Fibroblast of skin of right quadriceps (primary cell): ENCODE results near the gene RARS1.
"Not testable (repeated sequence)": the region's sequence is repeated elsewhere in the genome, so short reads cannot be mapped to it uniquely, and the experiment has no call there.

Experiments used
- DNase-seq: peaks from one replicate; pipeline ENCODE4 v3.0.0-alpha.2; 2013

Gene RARS1

DNA sequence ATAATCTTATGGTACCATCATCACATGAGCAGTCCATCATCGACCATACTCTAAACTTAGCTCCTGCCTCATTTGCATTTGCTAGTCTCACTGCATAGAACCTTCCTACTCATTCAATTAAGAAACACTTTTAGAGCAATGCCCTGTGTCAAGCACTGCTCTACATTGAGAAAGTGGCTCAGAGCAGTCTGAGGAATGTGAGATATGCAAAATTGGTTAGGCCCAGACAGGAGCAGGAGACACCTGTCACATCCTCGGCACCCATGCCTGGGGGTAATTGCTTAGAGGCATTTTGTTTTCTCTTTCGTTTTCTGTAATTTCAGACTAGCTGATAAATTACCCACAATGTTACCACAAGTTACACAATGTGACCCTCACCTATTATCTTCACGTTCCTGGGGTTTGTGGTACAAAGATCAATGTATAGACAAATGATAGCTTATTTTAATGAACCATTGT, 4.9 kb upstream of the RARS1 start:
- no peak for DNase-seq

- no peak for DNase-seq
These were observed 3.9 kb upstream of the RARS1 start for GRCh38 chr5:168482361-168482760.

GRCh38 chr5:168489059-168489458, 2.8 kb downstream of the RARS1 start:
- DNase-seq, result no peak

DNA sequence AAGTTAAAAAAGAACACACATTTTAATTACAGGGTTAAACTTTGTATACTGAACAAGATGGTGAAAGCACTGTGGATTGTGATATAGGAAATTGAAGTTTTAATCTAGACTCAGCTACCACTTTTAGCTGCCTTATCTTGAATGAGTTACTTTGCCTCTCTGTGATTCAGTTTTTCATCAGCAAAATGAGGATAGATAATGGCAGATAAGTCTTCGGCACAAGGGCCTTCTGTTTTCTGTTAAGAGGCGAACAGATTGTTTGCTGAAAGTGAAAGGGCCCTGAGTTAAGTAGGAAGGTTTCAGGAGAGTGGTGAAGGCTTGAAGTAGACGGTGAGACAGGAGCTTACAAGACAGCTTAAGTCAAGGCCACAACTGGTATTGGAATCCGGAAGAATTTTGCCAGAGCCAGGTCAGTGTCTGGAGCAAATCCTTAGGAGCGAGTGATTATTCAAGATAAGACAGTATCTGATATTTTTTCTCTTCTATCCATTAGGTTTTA, 7.8 kb downstream of the RARS1 start:
- DNase-seq, result no peak

- DNase-seq, result no peak
These were observed 16.4 kb downstream of the RARS1 start for GRCh38 chr5:168502563-168503237.

DNA sequence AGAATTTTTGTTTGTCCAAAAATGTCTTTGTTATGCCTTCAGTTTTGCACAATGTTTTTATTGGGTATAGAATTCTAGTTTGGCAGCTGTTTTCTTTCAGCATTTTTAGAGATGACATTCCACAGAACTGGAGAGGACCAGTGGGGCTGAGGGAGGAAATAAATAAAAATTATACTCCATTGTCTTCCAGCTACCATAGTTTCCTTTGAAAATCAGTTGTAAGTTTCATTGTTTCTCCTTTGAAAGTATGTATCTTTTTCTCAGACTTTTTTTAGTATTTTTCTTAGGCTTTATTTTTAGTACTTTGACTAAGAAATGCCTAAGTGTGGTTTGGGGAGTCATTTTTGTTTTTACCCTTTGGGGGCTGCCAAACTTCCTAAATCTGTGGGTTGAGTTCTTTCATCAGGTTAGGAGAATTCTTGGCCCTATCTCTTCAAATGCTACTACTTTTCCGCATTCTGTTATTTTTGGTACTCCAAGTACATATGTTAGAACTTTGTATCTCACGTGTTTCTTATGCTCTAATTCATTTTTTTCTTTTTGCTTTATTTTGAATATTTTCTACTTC, 27.7 kb downstream of the RARS1 start:
- DNase-seq, result no peak

- DNase-seq, result no peak
These were observed 39.6 kb downstream of the RARS1 start for GRCh38 chr5:168525856-168526255.

DNA sequence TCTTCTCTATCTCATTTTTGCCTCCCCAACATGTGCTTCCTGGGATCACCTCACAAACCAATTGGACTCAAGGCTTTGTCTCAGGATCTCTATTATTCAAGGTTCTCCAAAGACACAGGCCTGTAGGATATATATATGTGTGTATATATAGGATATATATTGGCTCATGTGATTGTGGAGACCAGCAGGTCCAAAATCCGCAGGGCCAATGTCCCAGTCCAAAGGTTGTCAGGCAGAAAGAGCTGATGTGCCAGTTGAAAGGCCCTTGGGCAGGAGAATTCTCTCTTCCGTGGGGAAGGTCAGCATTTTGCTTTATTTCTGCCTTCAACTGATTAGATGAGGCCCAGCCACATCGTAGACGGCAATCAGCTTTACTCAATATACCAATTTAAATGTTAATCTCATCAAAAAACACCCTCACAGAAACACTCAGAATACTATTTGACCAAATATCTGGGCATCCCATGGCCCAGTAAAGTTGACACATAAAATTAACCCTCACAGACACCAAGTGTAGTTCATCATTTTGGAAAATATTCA, 41.6 kb downstream of the RARS1 start:
- DNase-seq, result no peak

DNA sequence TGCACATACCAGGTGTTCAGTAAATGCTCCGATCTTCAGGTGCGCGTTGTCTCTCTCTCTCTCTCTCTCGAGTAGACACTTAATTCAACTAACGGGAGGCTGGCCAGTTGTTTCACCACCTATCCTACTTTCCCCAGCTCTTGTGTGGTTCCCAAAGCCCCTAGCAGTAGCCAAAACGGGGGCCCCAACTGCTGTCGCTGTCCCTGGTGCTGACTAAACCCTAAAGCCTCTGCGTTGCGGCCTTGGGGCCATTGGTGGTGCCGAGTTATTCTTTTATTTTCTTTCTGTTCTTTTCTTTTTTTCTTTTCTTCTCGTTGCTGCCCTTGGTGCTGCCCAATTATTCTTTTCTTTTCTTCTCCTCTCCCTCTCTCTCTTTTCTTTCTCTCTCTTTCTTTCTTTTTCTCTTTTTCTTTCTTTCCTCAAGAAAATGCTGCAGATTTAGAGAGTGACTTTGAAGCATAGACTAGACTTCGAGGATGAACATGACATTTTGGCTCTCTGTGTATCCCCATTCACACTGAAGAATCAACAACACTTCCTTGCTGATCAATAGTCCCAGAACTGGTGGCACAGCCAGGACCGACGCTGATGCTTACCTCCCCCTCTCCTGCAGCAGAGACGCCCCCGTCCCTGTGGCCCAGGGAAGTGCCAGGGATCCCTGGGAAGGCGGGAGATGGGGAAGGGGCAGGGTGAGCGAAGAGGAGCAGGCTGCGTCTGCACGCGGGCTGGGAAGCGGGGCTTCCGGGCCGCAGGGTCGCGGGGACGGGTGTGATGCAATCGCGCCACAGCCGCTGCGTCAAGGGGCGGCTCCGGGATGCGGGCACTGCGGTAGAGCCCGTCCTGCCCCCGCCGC, 42.5 kb downstream of the RARS1 start, which contains the start of gene FBLL1:
TSS of gene FBLL1 (plus strand) at position 785 of the 853 bp plus-strand sequence. CDS start 200 bp downstream, outside the sequence.
- DNase-seq, result peak; percentile 42

DNA sequence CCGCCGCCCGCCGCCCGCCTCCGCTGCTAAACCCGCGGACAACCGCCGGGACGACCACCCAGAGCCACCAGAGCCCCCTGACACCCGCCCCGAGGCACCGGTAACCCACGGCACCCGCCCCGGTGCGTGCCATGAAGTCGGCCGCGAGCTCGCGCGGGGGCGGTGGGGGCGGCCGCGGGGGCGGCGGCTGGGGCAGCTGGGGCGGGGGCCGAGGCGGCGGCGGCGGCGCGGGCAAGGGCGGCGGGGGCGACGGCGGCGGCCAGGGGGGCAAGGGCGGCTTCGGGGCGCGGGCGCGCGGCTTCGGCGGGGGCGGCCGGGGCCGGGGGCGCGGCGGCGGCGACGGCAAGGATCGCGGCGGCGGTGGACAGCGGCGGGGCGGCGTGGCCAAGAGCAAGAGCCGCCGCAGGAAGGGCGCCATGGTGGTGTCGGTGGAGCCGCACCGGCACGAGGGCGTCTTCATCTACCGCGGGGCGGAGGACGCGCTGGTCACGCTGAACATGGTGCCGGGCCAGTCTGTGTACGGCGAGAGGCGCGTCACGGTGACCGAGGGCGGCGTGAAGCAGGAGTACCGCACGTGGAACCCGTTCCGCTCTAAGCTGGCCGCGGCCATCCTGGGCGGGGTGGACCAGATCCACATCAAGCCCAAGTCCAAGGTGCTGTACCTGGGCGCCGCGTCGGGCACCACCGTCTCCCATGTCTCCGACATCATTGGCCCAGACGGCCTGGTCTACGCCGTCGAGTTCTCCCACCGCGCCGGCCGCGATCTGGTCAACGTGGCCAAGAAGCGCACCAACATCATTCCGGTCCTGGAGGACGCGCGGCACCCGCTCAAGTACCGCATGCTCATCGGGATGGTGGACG, 43.3 kb downstream of the RARS1 start:
- DNase-seq, result no peak

DNA sequence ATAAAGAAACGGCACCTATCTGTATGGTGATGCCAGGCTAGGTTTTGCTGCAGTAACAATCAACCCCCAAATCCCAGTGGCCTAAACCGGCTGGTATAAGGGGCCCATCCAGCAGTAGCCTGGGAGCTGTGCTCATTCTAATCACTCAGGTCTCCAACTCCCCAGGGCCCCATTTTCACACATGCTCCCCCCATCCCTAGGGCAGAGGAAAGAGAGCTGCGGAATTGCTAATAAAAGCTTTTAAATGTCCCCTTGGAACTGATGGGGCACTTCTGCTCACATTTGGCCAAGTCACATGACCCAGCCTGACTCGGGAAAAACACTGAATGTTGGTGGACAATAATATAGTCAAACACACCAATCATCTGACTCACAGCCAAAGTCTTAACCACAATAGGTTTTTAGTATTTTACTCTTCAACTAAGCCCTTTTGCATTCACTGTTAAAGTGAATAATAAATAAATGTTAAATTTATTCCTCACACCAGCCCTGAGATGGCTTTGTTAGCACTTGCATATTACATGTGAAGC, 44.4 kb downstream of the RARS1 start:
- peak; percentile 30 for DNase-seq

DNA sequence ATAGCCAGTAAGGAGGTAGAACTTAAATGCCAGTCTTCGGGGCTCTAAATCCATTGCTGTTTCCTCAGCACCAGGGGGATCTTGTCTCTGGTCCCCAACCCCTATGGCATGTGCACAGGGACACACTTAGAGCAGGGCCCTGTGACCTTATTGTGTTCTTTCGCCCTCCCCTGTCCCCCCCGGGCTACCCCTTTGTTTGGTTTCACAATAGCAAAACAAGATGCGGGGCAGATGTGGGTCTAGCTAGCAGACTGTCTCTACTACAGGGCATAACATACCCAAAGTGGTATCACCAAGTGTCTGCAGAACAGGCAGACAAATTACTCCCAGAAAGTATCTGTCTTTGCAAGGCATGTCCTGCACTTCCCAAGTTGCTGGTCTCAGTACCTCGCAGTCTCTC, 44.9 kb downstream of the RARS1 start:
- DNase-seq, result no peak

DNA sequence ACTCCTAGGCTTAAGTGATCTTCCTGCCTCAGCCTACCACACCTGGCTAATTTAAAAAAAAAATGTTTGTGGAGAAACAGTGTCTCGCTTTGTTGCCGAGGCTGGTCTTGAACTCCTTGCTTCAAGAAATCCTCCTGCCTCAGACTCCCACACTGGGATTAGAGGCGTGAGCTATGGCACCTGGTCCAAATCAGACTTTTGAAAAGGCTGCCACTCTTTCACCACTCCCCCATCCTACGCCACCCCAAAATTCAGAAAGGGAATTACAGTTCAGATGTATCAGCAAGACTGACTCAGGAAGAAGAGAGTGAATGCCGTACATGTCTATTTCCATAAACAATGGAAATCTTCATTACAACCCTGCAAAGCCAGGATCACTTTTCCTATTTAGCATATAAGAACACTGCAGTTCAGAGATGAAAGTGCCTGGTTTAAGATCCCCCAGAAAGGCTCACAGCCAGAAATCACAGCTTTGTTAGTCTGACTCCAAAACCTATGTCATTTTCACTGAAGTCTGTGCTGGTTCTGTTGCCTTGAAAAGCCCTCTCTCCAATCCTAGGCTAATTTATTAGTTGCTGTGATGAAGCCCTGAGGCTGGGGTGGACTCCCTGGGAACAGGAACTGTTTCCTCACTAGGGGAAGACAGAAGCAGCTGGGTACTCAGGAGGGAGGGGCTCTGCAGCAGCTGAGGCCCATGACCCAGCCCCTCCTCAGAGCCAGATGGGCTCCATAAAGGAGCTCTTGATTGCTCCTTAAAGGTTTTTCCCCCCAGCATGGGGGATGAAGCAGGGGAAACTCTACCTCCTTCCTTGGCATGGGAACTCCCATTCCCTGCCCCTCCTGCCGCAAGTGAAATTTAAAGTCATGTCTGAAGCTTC, 46.0 kb downstream of the RARS1 start:
- no peak for DNase-seq

- not testable (repeated sequence) for DNase-seq
These were observed 48.1 kb downstream of the RARS1 start for GRCh38 chr5:168534351-168534750.

DNA sequence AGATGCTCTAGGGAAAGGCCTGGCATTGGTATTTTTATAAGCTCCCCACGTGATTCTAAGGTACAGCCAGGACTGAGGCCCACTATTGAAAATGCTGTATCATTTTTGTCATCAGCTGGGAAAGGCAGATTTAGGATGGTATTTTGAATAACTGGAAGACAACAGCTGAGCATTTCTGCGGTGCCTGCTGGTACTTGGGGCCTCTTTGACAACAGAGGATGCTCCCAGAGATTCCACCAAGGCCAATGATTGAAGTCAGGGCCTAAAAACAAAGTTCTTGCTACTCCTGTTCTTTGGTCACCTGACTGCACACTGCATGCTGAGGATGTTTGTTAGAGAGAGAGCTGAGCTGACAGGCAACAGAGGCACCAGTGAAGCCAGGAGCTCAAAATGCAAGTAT, 50.9 kb downstream of the RARS1 start:
- DNase-seq, result no peak

DNA sequence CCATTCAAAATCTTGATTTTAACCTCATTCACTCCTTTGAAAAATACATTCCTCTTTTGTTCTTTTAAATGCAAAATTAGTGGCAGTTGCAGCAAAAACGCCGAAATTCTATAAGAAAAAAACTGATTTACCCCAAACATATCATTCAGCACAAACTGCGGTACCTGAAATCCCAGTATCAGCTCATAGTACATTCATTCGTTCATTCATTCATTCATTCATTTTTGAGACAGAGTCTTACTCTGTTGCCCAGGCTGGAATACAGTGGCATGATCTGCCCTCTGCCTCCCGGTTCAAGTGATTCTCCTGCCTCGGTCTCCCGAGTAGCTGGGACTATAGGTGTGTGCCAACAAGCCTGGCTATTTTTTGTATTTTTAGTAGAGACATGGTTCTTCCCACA, 63.3 kb downstream of the RARS1 start:
- no peak for DNase-seq

- no peak for DNase-seq
These were observed 64.4 kb downstream of the RARS1 start for GRCh38 chr5:168550656-168551055.

- DNase-seq, result peak; percentile 92
These were observed 65.9 kb downstream of the RARS1 start for GRCh38 chr5:168552146-168552545.

DNA sequence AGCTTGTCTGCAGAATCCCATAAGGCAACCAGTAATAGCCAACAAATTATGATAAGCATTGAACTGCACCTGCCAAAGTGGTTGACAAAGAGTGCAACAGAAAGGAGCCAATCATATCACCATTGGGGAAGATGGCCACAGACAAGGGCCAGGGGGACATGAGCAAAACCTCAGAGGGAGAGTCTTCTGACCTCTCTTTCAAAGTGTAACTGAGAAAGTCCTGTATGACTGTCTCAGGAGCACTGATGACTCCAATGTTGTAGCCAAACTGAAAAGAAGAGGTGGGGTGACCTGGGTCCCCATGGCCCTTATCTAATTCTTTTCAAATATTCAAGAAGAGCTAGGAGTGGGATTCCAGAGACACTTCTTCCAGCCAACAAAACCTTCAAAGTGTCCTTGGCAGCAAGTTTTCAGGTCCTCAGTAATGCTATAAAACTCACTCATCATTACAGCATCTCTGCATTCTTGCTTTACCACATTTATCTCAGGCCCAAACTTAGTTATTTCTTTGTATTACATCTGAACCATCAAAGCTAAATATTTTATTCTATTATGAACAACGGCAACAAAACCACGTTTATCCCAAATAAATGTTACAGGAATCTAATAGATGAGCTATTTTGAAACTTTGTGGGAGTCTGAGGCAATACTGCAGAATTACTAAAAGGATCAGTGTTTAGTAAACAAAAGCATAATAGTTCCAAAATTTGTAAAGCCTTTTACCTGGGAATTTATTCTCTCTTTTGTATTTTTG, 67.3 kb downstream of the RARS1 start:
- DNase-seq, result no peak

- DNase-seq, result no peak
These were observed 71.1 kb downstream of the RARS1 start for GRCh38 chr5:168557389-168557788.
